ENCODE measurements around the gene PSMB10. TPM values are rescaled to one million over a fixed set of nuclear protein-coding genes. Genes with fewer than 3 reads are reported as not detected.

PSMB10 gene
- total RNA-seq, 1 experiment from 2014 or later, result 24.5 TPM

DNA sequence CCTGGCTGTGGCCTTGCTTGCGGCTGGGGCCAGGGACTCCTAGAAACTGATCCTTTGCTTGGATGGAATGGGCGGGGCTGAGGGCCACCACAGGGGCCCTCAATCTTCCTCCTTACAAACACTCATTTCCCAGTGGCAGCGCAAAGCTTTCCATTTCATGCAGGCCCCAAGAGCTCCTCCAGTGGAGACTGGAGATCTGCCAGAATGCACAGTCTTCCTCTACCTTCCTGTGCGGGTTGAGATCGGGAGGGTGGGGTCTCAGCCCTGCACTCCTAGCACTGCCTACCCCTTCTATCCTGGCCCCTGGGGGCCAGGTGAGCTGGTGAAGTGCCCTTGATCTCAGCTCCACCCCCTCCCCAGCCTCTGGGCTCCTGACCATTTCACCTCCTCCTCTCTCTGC is 50.3 kb downstream of the PSMB10 start:
- no peaks in the 10 kb centered on the region for H3K27me3 ChIP-seq (ENCODE audit: insufficient read depth, low read length)
- no peaks in the 10 kb centered on the region for H3K23me2 ChIP-seq (ENCODE audit: insufficient read length, low read depth, low read length, poor library complexity, severe bottlenecking)
- H4K8ac ChIP-seq (replicated peaks; ENCODE audit: insufficient read length, low read depth, low read length), result no peak overlapping the region
- H3K27me3 Mint-ChIP-seq (ENCODE audit: low read depth), result no peaks in the 10 kb centered on the region; the same call in none of the 2 replicates
- no peaks in the 10 kb centered on the region for H3K9me3 ChIP-seq (ENCODE audit: control insufficient read depth, low read depth, low read length)
- H2BK5ac ChIP-seq (ENCODE audit: insufficient read length, low read length), result no peak overlapping the region
- H2AFZ ChIP-seq (ENCODE audit: low read length), result no peak overlapping the region
- H3K4me2 ChIP-seq (ENCODE audit: insufficient read depth, insufficient read length, low read length), result no peak overlapping the region
- no peaks in the 10 kb centered on the region for H3K9me3 Mint-ChIP-seq
- H2AK5ac ChIP-seq (ENCODE audit: insufficient read length, low read length), result no peak overlapping the region
- H2BK120ac ChIP-seq (ENCODE audit: low read depth, low read length, poor library complexity, severe bottlenecking), result no peak overlapping the region
- peaks cover 13 to 28% of the 10 kb centered on the region in 2 experiments for H3K4me1 Mint-ChIP-seq
- no peak overlapping the region for H3K18ac ChIP-seq (ENCODE audit: insufficient read length, low read depth, low read length)
- no peak overlapping the region for H3T11ph ChIP-seq (ENCODE audit: low read length)
- H2BK15ac ChIP-seq (ENCODE audit: low read depth, low read length), result no peak overlapping the region
- no peak overlapping the region for H2BK20ac ChIP-seq (ENCODE audit: low read depth, low read length, poor library complexity, severe bottlenecking)
- no peak overlapping the region for H2BK12ac ChIP-seq (ENCODE audit: insufficient read length, low read depth, low read length)
- no peak overlapping the region for H3K56ac ChIP-seq (ENCODE audit: insufficient read length, low read depth, low read length)
- H3K23ac ChIP-seq (ENCODE audit: insufficient read length, low read depth, low read length), result no peak overlapping the region
- H4K5ac ChIP-seq (ENCODE audit: insufficient read length, low read depth, low read length), result no peak overlapping the region
- no peaks in the 10 kb centered on the region for H3K79me1 ChIP-seq (ENCODE audit: insufficient read depth, low read depth, low read length, poor library complexity, severe bottlenecking)
- peaks cover 10 to 29% (median 26%) of the 10 kb centered on the region in 3 experiments; a peak in 6 of 7 replicates for H3K36me3 Mint-ChIP-seq (ENCODE audit: insufficient read depth in 1 of 3, low read depth in 3 of 3)
- H4K91ac ChIP-seq (ENCODE audit: insufficient read length, low read depth, low read length), result no peak overlapping the region
- H3K4me3 Mint-ChIP-seq, result peak overlapping the region in 1 of 2 experiments; percentile 5; a peak in 2 of 5 replicates
- no peak overlapping the region for H3K9ac ChIP-seq (ENCODE audit: extremely low read depth, insufficient read length, low read length)
- H3K27ac ChIP-seq (ENCODE audit: insufficient read length, low read depth, low read length), result no peak overlapping the region
- H3K14ac ChIP-seq (ENCODE audit: insufficient read depth, low read length), result no peak overlapping the region
- no peak for DNase-seq
- no peaks in the 10 kb centered on the region for H3K79me2 ChIP-seq (ENCODE audit: insufficient read depth, low read length)
- H3K4me1 ChIP-seq (ENCODE audit: insufficient read depth, low read length), result no peaks in the 10 kb centered on the region
- no peak overlapping the region for H3K4ac ChIP-seq (ENCODE audit: low read depth, low read length)
- no peaks in the 10 kb centered on the region for H4K20me1 ChIP-seq (ENCODE audit: control insufficient read depth, insufficient read depth, insufficient read length)
- peak overlapping the region in 2 of 3 experiments; percentile 6 to 41; a peak in 3 of 7 replicates for H3K27ac Mint-ChIP-seq
- WGBS (ENCODE audit: extremely low coverage, insufficient read length, low lambda C conversion rate), result no CpG with 5 or more reads among the region's 5 CpGs
- TF ChIP-seq, protein P1, sequence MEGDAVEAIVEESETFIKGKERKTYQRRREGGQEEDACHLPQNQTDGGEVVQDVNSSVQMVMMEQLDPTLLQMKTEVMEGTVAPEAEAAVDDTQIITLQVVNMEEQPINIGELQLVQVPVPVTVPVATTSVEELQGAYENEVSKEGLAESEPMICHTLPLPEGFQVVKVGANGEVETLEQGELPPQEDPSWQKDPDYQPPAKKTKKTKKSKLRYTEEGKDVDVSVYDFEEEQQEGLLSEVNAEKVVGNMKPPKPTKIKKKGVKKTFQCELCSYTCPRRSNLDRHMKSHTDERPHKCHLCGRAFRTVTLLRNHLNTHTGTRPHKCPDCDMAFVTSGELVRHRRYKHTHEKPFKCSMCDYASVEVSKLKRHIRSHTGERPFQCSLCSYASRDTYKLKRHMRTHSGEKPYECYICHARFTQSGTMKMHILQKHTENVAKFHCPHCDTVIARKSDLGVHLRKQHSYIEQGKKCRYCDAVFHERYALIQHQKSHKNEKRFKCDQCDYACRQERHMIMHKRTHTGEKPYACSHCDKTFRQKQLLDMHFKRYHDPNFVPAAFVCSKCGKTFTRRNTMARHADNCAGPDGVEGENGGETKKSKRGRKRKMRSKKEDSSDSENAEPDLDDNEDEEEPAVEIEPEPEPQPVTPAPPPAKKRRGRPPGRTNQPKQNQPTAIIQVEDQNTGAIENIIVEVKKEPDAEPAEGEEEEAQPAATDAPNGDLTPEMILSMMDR (conservative IDR thresholded peaks at IDR 0.05), result no peak
